GM12872 (cell line): ENCODE data around the gene CARD19.

ENCODE experiments used
- CTCF ChIP-seq: IDR thresholded peaks from 3 replicates; pipeline ENCODE4 v1.5.1; 2011; ENCODE audit warnings: low read depth, mild to moderate bottlenecking, low read length, moderate library complexity; ENCODE audit not compliant: insufficient read depth

CARD19 gene

GRCh38 chr9:93053781-93054331, 42.2 kb upstream of the CARD19 start:
- no peak for TF ChIP-seq CTCF

- TF ChIP-seq CTCF, result no peak
Observed at GRCh38 chr9:93054758-93055704, 41.0 kb upstream of the CARD19 start.

- 0 out of 3 replicates have a peak, but pooled peaks have one; percentile 2 for TF ChIP-seq CTCF
Observed at GRCh38 chr9:93057042-93057702, 38.8 kb upstream of the CARD19 start.

- no peak for TF ChIP-seq CTCF
Observed at GRCh38 chr9:93057703-93058354, 38.2 kb upstream of the CARD19 start.

GRCh38 chr9:93058355-93059010, 37.5 kb upstream of the CARD19 start, which contains the start of gene SUSD3:
TSS of gene SUSD3 (plus strand) at chr9:93058701. CDS start at chr9:93058743, 42 bp downstream.
- no peak for TF ChIP-seq CTCF

- no peak for TF ChIP-seq CTCF
Observed at GRCh38 chr9:93059011-93059714, 36.9 kb upstream of the CARD19 start.
